H1 (cell line): ENCODE results near the gene SLC35G6. TPM values are rescaled to one million over a fixed set of nuclear protein-coding genes. Genes with fewer than 3 reads are reported as not detected.

Experiments
- CTCF ChIA-PET: fragments of 300-600 bp; sonication (Branson Sonifier 250); formaldehyde crosslinking; loops from one replicate; lab custom pipeline; 2021; ENCODE audit not compliant: partially characterized antibody; lab: Charles Lee
- POLR2A ChIA-PET: fragments of 300-600 bp; sonication (Branson Sonifier 250); formaldehyde crosslinking; loops from one replicate; lab custom pipeline; 2021; ENCODE audit warnings: inconsistent platforms; ENCODE audit not compliant: partially characterized antibody; lab: Charles Lee
- DNase-seq, 2 experiments: peaks; one replicate each; pipeline versions ENCODE4 v3.0.0 to v3.0.0-alpha.2; 2010 to 2022; ENCODE audit warnings: low spot score in 2 of 2, low read depth in 1 of 2, mixed read lengths in 1 of 2
- FAIRE-seq: peaks from 2 replicates; lab custom pipeline; 2011; peaks lifted over from hg19 to GRCh38; lab: Jason Lieb, UNC
- H2AFZ ChIP-seq: 2 replicates; pipeline ENCODE4 v1.8.1; 2012; ENCODE audit warnings: low read length, inconsistent platforms
- H2AK5ac ChIP-seq: 2 replicates; pipeline ENCODE4 v1.6.1; 2013; ENCODE audit warnings: low read depth, low read length
- H2BK120ac ChIP-seq: replicated peaks from 2 replicates; pipeline ENCODE3; 2013; ENCODE audit warnings: low read depth, low read length, inconsistent platforms
- H2BK12ac ChIP-seq: 2 replicates; pipeline ENCODE4 v1.6.1; 2013; ENCODE audit warnings: low read depth, low read length
- H2BK15ac ChIP-seq: 2 replicates; pipeline ENCODE4 v1.6.1; 2013; ENCODE audit warnings: low read length
- H2BK20ac ChIP-seq: 2 replicates; pipeline ENCODE4 v1.6.1; 2013; ENCODE audit warnings: low read length
- H2BK5ac ChIP-seq: 2 replicates; pipeline ENCODE4 v1.6.1; 2013; ENCODE audit warnings: low read depth, low read length
- H3K14ac ChIP-seq: 2 replicates; pipeline ENCODE4 v1.6.1; 2013; ENCODE audit warnings: inconsistent platforms; ENCODE audit not compliant: insufficient read length
- H3K18ac ChIP-seq: 2 replicates; pipeline ENCODE4 v1.6.1; 2013; ENCODE audit warnings: low read length; ENCODE audit errors: extremely low read depth
- H3K23ac ChIP-seq: 2 replicates; pipeline ENCODE4 v1.6.1; 2013; ENCODE audit warnings: inconsistent platforms; ENCODE audit not compliant: insufficient read length
- H3K23me2 ChIP-seq: 2 replicates; pipeline ENCODE4 v1.6.1; 2013; ENCODE audit warnings: low read depth, low read length
- H3K27ac ChIP-seq: 2 replicates; pipeline ENCODE4 v1.6.1; 2011; ENCODE audit warnings: low read depth, low read length, inconsistent platforms
- H3K27me3 ChIP-seq, 4 experiments: replicated peaks in 1 of 4; 1 replicate in 1 of 4; 2 replicates in 3 of 4; pipeline versions ENCODE4 v1.6.1 to v1.8.1; 2011 to 2013; ENCODE audit warnings: low read length in 3 of 4, mild to moderate bottlenecking in 3 of 4, inconsistent platforms in 2 of 4, mixed read lengths in 2 of 4, moderate library complexity in 1 of 4; ENCODE audit not compliant: control insufficient read depth in 3 of 4, insufficient read depth in 3 of 4; ENCODE audit errors: extremely low read depth in 1 of 4
- H3K36me3 ChIP-seq, 4 experiments: 2 replicates each; pipeline versions ENCODE4 v1.6.1 to v1.8.1; 2011 to 2013; ENCODE audit warnings: mild to moderate bottlenecking in 4 of 4, low read length in 3 of 4, moderate library complexity in 2 of 4, control low read depth in 1 of 4, inconsistent platforms in 1 of 4; ENCODE audit not compliant: insufficient read depth in 4 of 4, control insufficient read depth in 2 of 4
- H3K4ac ChIP-seq: replicated peaks from 2 replicates; pipeline ENCODE3; 2013; ENCODE audit warnings: low read length, low read depth, mixed read lengths, inconsistent platforms; ENCODE audit not compliant: insufficient read length
- H3K4me1 ChIP-seq, 4 experiments: replicated peaks in 1 of 4; 1 replicate in 1 of 4; 2 replicates in 3 of 4; pipeline versions ENCODE4 v1.6.1 to v1.8.1; 2011 to 2013; ENCODE audit warnings: low read length in 3 of 4, inconsistent platforms in 2 of 4, mixed read lengths in 1 of 4; ENCODE audit not compliant: insufficient read depth in 4 of 4, control insufficient read depth in 3 of 4
- H3K4me2 ChIP-seq, 2 experiments: 2 replicates each; pipeline versions ENCODE4 v1.6.1 to v1.8.1; 2011 to 2013; ENCODE audit warnings: low read depth in 2 of 2, low read length in 2 of 2, control low read depth in 1 of 2, inconsistent platforms in 1 of 2, mild to moderate bottlenecking in 1 of 2; ENCODE audit not compliant: insufficient read depth in 1 of 2
- H3K4me3 ChIP-seq, 4 experiments: fragments of 200-600, 300-600 bp in 1 of 4; sonication (generic), shearing (Covaris generic), sonication (Bioruptor Twin) in 1 of 4; 2 replicates each; pipeline versions ENCODE4 v1.5.1 to v1.8.1; 2011 to 2016; ENCODE audit warnings: low read length in 4 of 4, low read depth in 3 of 4, control low read depth in 2 of 4, inconsistent platforms in 2 of 4, mild to moderate bottlenecking in 2 of 4, mixed read lengths in 1 of 4, moderate library complexity in 1 of 4; ENCODE audit not compliant: insufficient read depth in 2 of 4; ENCODE audit errors: extremely low read depth in 1 of 4
- H3K56ac ChIP-seq: replicated peaks from 2 replicates; pipeline ENCODE3; 2013; ENCODE audit warnings: low read depth, mild to moderate bottlenecking, mixed read lengths, low read length, inconsistent platforms; ENCODE audit not compliant: insufficient read length
- H3K79me1 ChIP-seq: 2 replicates; pipeline ENCODE4 v1.6.1; 2013; ENCODE audit warnings: low read depth, low read length, control low read depth
- H3K79me2 ChIP-seq, 2 experiments: 2 replicates each; pipeline versions ENCODE4 v1.6.1 to v1.8.1; 2012 to 2013; ENCODE audit warnings: low read length in 2 of 2, mild to moderate bottlenecking in 2 of 2, inconsistent platforms in 1 of 2; ENCODE audit not compliant: insufficient read depth in 2 of 2, control insufficient read depth in 1 of 2
- H3K9ac ChIP-seq, 4 experiments: replicated peaks in 1 of 4; 1 replicate in 1 of 4; 2 replicates in 3 of 4; pipeline versions ENCODE4 v1.6.1 to v1.8.1; 2011 to 2013; ENCODE audit warnings: low read depth in 3 of 4, low read length in 3 of 4, control low read depth in 2 of 4, mild to moderate bottlenecking in 2 of 4, moderate library complexity in 2 of 4, inconsistent platforms in 1 of 4; ENCODE audit errors: extremely low read depth in 1 of 4
- H3K9me3 ChIP-seq, 2 experiments: 2 replicates each; pipeline versions ENCODE4 v1.6.1 to v1.8.1; 2012 to 2013; ENCODE audit warnings: mild to moderate bottlenecking in 2 of 2, moderate library complexity in 2 of 2, control low read depth in 1 of 2, inconsistent platforms in 1 of 2, low read depth in 1 of 2, low read length in 1 of 2, mixed read lengths in 1 of 2; ENCODE audit not compliant: insufficient read depth in 2 of 2
- H4K20me1 ChIP-seq, 2 experiments: replicated peaks in 1 of 2; 2 replicates each; pipeline versions ENCODE3 to v1.8.1; 2011 to 2013; ENCODE audit warnings: inconsistent platforms in 2 of 2, low read length in 2 of 2, mild to moderate bottlenecking in 1 of 2; ENCODE audit not compliant: insufficient read depth in 2 of 2, control insufficient read depth in 1 of 2
- H4K5ac ChIP-seq: 2 replicates; pipeline ENCODE4 v1.6.1; 2013; ENCODE audit warnings: low read length, low read depth, mixed read lengths, inconsistent platforms; ENCODE audit not compliant: insufficient read length
- H4K8ac ChIP-seq: 2 replicates; pipeline ENCODE4 v1.8.0; 2013; ENCODE audit warnings: mild to moderate bottlenecking, moderate library complexity, low read length, inconsistent platforms; ENCODE audit not compliant: insufficient read depth; ENCODE audit errors: extremely low read depth
- H4K91ac ChIP-seq: replicated peaks from 2 replicates; pipeline ENCODE3; 2013; ENCODE audit warnings: low read length, mixed read lengths, inconsistent platforms; ENCODE audit not compliant: insufficient read length
- BRCA1 ChIP-seq: IDR thresholded peaks from 2 replicates; pipeline ENCODE4 v1.6.1; 2012; ENCODE audit warnings: low read depth, low read length, improper control_type of control experiment
- KDM1A ChIP-seq: fragments of 200-600, 300-600 bp; sonication (generic); IDR thresholded peaks from 2 replicates; pipeline ENCODE4 v1.7.1; 2016; ENCODE audit warnings: mild to moderate bottlenecking, low read length, borderline replicate concordance
- POLR2A ChIP-seq, 2 experiments: IDR thresholded peaks; 1 replicate in 1 of 2; 2 replicates in 1 of 2; pipeline ENCODE4 v1.6.1; 2011; ENCODE audit warnings: low read depth in 2 of 2, low read length in 2 of 2, mild to moderate bottlenecking in 2 of 2; ENCODE audit errors: control extremely low read depth in 1 of 2
- RAD21 ChIP-seq, 2 experiments: IDR thresholded peaks in 1 of 2; conservative IDR thresholded peaks in 1 of 2; 2 replicates each; pipeline ENCODE4 v1.6.1; 2011; ENCODE audit warnings: low read depth in 2 of 2, low read length in 2 of 2, improper control_type of control experiment in 1 of 2, inconsistent platforms in 1 of 2, mild to moderate bottlenecking in 1 of 2, moderate library complexity in 1 of 2
- RXRA ChIP-seq: IDR thresholded peaks from 2 replicates; pipeline ENCODE4 v1.6.1; 2011; ENCODE audit warnings: low read depth, mild to moderate bottlenecking, low read length, moderate library complexity; ENCODE audit not compliant: insufficient read depth
- SIX5 ChIP-seq: IDR thresholded peaks from 2 replicates; pipeline ENCODE4 v1.6.1; 2011; ENCODE audit warnings: mild to moderate bottlenecking, low read depth, low read length
- WGBS, 2 experiments: shearing (Covaris generic) in 1 of 2; methylation state at CpG; one replicate each; pipeline versions ENCODE4 v1.1.6 to v1.1.7; 2013 to 2015; ENCODE audit warnings: low lambda C conversion rate in 2 of 2, mixed read lengths in 2 of 2, inconsistent platforms in 1 of 2, low coverage in 1 of 2, missing lambda C conversion rate in 1 of 2; ENCODE audit not compliant: insufficient replicate concordance in 2 of 2, insufficient coverage in 1 of 2, insufficient read length in 1 of 2; ENCODE audit errors: extremely low coverage in 1 of 2, missing lambda C conversion rate in 1 of 2; 5-methylcytosine and 5-hydroxymethylcytosine counted together
- polyA plus RNA-seq, 7 experiments: library from polyadenylated mRNA; depleted of rRNA in 3 of 7; stranded (reverse) in 5 of 7; unstranded in 2 of 7; fragments of >200 nt in 5 of 7; fragments of 200-250 nt in 2 of 7; gene quantifications; 1 replicate in 5 of 7; 2 replicates in 1 of 7; 4 replicates in 1 of 7; pipeline versions ENCODE4 v1.2.1 to v1.2.3, GENCODE V29; 2011 to 2013; ENCODE audit warnings: missing spikeins in 2 of 7, mixed read lengths in 2 of 7
- total RNA-seq: library from RNA; stranded (reverse); fragmentation: NEBNext Ultra II Directional; extraction: Animal tissue kit (Norgen Biotek cat#: 25700); gene quantifications from 2 replicates; pipeline ENCODE4 v1.2.1, GENCODE V29; 2021
- TF ChIP-seq, protein P1 (sequence below): IDR thresholded peaks from 2 replicates; pipeline ENCODE4 v1.6.1; 2012; ENCODE audit warnings: low read length, inconsistent platforms

Gene SLC35G6
- total and polyA plus RNA-seq, 2 of the 8 experiments (the other 6 are each of a cell fraction or from before 2014, with no cell fraction given): 0.05 TPM; not detected in 1

DNA sequence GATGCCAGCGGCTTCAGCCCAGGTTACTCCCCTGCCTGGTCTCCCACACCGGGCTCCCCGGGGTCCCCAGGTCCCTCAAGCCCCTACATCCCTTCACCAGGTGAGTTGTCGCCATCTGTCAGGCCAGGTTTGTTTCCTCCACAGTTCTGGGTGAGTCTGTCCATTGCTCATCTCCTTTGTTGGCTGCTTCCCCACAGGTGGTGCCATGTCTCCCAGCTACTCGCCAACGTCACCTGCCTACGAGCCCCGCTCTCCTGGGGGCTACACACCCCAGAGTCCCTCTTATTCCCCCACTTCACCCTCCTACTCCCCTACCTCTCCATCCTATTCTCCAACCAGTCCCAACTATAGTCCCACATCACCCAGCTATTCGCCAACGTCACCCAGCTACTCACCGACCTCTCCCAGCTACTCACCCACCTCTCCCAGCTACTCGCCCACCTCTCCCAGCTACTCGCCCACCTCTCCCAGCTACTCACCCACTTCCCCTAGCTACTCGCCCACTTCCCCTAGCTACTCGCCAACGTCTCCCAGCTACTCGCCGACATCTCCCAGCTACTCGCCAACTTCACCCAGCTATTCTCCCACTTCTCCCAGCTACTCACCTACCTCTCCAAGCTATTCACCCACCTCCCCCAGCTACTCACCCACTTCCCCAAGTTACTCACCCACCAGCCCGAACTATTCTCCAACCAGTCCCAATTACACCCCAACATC lies 31.7 kb downstream of the SLC35G6 start:
- Histone ChIP-seq H3K23me2 (peaks cover 5% of the 10 kb centered on the region; the same call in 1 of the 2 replicates), H2BK12ac (no peak overlapping the region), H3K4me2 (no peak overlapping the region), H4K20me1 (peaks cover 0 to 17% of the 10 kb centered on the region in 2 experiments), H2AK5ac (no peak overlapping the region), H4K91ac (no peak overlapping the region), H3K4me3 (no peak overlapping the region), H3K79me1 (no peaks in the 10 kb centered on the region; the same call in 1 of the 2 replicates), H4K5ac (no peak overlapping the region), H2BK120ac (no peak overlapping the region), H3K79me2 (no peaks in the 10 kb centered on the region), H3K14ac (no peak overlapping the region), H3K9ac (no peak overlapping the region), H3K18ac (no peak overlapping the region), H3K56ac (no peak overlapping the region), H3K27ac (no peak overlapping the region), H2AFZ (no peak overlapping the region), H3K4ac (no peak overlapping the region), H3K27me3 (no peaks in the 10 kb centered on the region), H3K9me3 (no peaks in the 10 kb centered on the region; a peak in 1 of 4 replicates), H2BK15ac (no peak overlapping the region), H2BK20ac (no peak overlapping the region), H3K36me3 (peaks cover 28 to 60% (median 55%) of the 10 kb centered on the region in 4 experiments), H4K8ac (no peak overlapping the region), H2BK5ac (no peak overlapping the region), H3K4me1 (no peaks in the 10 kb centered on the region), H3K23ac (no peak overlapping the region)
- no peak for DNase-seq
- WGBS, 2 experiments: 92% methylated on average over 19 of the region's 20 CpGs; no CpG with 5 or more reads in 1 of the 2 experiments
- POLR2A ChIA-PET: interaction anchor here (0.8 to 4.5 kb wide), 10 partner anchors 14 to 78 kb away, joined by 3 to 24 read pairs (median 4); partner anchors contain the start of genes MPDU1, POLR2A, SENP3 and TMEM102
- no peak for FAIRE-seq
- CTCF ChIA-PET: interaction anchor here (0.5 to 11.8 kb wide), 21 partner anchors 8 to 557 kb away, joined by 3 to 251 read pairs (median 6); partner anchors contain the start of genes SENP3, TMEM256, TMEM95 and TNFSF13
- TF ChIP-seq, protein P1, sequence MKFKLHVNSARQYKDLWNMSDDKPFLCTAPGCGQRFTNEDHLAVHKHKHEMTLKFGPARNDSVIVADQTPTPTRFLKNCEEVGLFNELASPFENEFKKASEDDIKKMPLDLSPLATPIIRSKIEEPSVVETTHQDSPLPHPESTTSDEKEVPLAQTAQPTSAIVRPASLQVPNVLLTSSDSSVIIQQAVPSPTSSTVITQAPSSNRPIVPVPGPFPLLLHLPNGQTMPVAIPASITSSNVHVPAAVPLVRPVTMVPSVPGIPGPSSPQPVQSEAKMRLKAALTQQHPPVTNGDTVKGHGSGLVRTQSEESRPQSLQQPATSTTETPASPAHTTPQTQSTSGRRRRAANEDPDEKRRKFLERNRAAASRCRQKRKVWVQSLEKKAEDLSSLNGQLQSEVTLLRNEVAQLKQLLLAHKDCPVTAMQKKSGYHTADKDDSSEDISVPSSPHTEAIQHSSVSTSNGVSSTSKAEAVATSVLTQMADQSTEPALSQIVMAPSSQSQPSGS: no peak
- TF ChIP-seq KDM1A (no peak), SIX5 (no peak; the same call in 1 of the 2 replicates), RXRA (no peak), RAD21 (IDR thresholded peaks at IDR 0.05 in 1 of 2, conservative IDR thresholded peaks at IDR 0.05 in 1 of 2; ENCODE audit: low read depth in 2 of 2, low read length in 2 of 2) (no peak), BRCA1 (no peak), POLR2A (IDR thresholded peaks at IDR 0.05; ENCODE audit: control extremely low read depth in 1 of 2, low read depth in 2 of 2, low read length in 2 of 2) (no peak)
